Measurements from ENCODE around the gene TSPAN18. TPM values are rescaled to one million over a fixed set of nuclear protein-coding genes. Genes with fewer than 3 reads are reported as not detected.

Gene TSPAN18
- total RNA-seq, 4 donors from 2014 or later, result 3.6 to 12.4 (median 8.2) TPM

DNA sequence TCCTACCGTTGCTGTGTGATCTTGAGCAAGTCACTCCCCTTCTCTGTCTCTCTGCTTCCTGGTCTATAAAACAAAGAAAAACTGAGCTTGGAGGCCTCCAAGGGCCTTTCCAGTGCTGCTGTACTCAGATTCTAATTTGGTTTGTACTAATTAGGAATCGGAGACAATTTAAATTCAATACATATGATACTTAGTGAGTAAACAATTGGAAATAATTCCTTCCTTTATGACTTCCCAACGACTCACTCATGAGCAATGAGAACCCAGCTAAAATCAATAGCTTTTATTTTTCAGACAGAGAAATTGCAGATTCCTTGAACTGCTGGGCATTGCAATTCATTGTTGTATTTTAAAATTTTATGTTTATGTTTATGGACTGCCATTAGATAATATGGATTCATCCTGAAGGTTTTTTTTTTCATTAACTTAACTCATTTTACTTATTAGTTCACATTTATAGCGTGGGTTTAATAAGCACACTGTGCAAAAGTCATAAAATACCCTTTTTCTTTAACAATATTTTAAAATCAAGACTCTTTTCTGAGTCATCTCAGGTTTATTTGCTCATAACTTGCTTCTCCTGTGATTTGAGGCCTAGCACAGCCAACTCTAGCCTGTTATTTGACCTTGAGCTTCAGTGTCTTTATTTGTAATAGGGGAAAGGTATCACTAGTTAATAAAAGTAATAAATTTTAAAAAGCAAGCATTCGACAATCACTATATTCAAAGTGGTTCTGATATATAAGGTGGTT lies 128.2 kb downstream of the TSPAN18 start:
- intact Hi-C loops (cut with DNase I), result no loop called here
- H3K36me3 ChIP-seq, result no peaks in the 10 kb centered on the region
- no peak for DNase-seq
- H3K27me3 ChIP-seq, result no peaks in the 10 kb centered on the region
- H3K9me3 ChIP-seq, result no peaks in the 10 kb centered on the region
- TF ChIP-seq POLR2A (IDR thresholded peaks at IDR 0.05) (no peak), CTCF (IDR thresholded peaks at IDR 0.05) (no peak)
- WGBS, 2 donors, result 92 to 94% methylated on average over 5 of the region's 5 CpGs
- H3K4me3 ChIP-seq (replicated peaks in 1 of 3), result no peak overlapping the region
- H3K27ac ChIP-seq, result no peak overlapping the region
- peaks cover 0 to 16% of the 10 kb centered on the region in 2 donors for H3K4me1 ChIP-seq

DNA sequence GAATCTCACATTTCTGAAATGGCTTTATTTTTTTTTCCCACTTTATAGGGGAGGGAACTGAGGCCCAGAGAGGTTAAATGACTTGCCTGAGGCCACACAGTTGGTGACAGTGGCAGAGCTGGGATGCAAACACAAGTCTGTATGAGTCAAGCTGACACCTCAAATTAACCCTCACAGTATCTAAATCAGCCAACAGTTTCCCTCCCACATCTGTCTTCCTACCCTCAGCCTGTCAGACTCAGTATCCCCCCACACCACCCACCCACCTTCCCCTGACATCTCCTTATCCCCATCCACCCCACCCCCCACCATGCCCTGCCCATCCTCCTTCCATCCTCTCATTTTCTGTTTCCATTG lies 128.7 kb downstream of the TSPAN18 start:
- Histone ChIP-seq H3K9me3 (no peaks in the 10 kb centered on the region), H3K27me3 (no peaks in the 10 kb centered on the region), H3K4me3 (replicated peaks in 1 of 3) (no peak overlapping the region), H3K4me1 (peaks cover 0 to 14% of the 10 kb centered on the region in 2 donors), H3K27ac (no peak overlapping the region), H3K36me3 (no peaks in the 10 kb centered on the region)
- intact Hi-C loops (cut with DNase I), result no loop called here
- no peak for DNase-seq
- TF ChIP-seq CTCF (IDR thresholded peaks at IDR 0.05), result no peak
- TF ChIP-seq POLR2A (IDR thresholded peaks at IDR 0.05), result no peak

DNA sequence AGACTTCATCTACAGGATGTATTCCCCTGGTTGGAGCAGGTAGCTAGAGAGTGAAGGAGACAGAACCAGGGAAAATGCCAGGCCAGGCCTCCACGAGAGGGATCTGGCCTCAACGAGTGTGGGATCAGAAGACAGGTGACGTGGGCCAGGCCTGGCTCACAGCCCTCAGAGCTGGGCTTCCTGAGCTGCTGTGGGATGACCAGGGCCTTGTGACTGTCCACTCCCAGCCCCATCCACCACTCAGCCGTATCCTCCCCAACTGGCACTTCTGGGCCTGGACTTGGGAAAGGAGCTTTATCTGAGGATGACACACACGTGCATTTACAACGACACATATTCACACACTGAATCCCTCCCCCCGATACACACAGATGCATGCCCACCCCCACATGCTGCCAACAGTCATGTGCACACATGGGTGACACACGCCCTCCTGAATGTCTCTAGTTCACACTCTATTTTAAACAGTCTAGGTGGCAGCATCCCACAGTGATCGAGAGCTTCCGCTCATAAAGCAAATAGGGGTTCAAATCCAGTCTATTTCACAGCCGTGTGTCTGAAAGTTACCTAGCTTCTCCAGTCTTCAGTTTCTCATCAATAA lies 130.8 kb downstream of the TSPAN18 start:
- no peak for TF ChIP-seq CTCF (IDR thresholded peaks at IDR 0.05)
- TF ChIP-seq POLR2A (IDR thresholded peaks at IDR 0.05), result no peak
- Histone ChIP-seq H3K4me1 (peaks cover 0 to 17% of the 10 kb centered on the region in 2 donors), H3K4me3 (replicated peaks in 1 of 3) (no peak overlapping the region), H3K27ac (no peak overlapping the region), H3K36me3 (no peaks in the 10 kb centered on the region), H3K27me3 (no peaks in the 10 kb centered on the region), H3K9me3 (no peaks in the 10 kb centered on the region)
- DNase-seq, result no peak
- WGBS, 2 donors, result 95 to 97% methylated on average over 11 of the region's 11 CpGs
- intact Hi-C loops (cut with DNase I), result no loop called here

DNA sequence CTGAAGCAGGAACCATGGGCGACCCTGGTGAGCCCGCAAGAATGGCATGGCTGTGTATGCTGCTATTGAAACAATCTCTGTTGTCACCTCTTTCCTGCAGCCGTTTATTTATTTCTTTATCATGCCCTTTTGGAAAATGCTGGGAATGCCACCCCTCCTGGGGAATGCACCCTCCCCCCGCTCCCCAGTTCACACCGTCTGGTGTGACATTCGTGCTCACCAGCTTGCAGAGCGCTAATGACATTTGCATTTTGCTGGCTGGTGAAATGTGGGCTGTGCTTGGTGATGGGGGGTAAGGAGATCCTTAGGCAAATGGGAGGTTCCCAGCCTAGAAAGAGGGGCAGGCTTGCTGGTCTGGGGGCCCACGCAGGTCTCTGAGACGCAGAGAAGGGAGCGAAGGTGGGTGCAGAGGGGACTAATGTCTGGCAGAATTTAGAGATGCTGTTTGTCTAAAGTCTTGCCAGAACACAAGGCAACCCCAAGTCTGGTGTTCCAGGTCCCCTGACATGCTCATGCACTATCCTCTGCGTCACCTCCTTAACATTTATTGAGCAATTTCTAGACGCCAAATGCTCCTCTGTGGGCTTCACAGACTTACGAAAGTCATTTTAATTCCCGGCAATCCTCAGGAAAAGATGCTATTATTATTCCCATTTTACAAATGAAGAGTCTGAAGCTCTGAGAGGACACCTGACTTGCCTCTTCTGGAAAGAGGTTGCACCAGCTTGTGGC lies 132.2 kb downstream of the TSPAN18 start:
- intact Hi-C loops (cut with DNase I), result no loop called here
- Histone ChIP-seq H3K27ac (no peak overlapping the region), H3K9me3 (no peaks in the 10 kb centered on the region), H3K4me3 (replicated peaks in 1 of 3) (no peak overlapping the region), H3K4me1 (peaks cover 0 to 14% of the 10 kb centered on the region in 2 donors), H3K36me3 (no peaks in the 10 kb centered on the region), H3K27me3 (no peaks in the 10 kb centered on the region)
- no peak for TF ChIP-seq POLR2A (IDR thresholded peaks at IDR 0.05)
- TF ChIP-seq CTCF (IDR thresholded peaks at IDR 0.05), result no peak
- WGBS, 2 donors, result 87 to 90% methylated on average over 14 of the region's 14 CpGs
- no peak for DNase-seq

DNA sequence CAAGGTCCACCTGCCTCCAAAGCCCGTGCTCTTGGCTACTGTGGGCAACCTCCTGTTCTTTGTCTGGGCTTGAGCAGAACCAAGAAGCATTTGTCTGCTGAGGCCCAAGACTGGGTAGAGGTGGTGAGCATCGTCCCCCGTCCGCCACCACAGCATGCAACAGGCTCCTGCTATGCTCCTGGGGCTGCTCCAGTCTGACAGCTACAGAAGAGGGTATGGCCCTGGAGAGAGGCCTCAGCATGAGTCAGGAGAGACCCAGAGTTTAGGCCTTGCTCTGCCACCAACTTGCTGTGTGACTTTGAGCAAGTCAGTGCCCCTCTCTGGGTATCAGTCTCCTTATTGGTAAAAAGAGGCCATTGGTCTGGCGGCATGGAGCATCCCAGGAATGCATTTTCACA lies 132.8 kb downstream of the TSPAN18 start:
- intact Hi-C loops (cut with DNase I), result no loop called here
- WGBS, 2 donors, result 93 to 96% methylated on average over 2 to 5 of the region's 5 CpGs
- no peaks in the 10 kb centered on the region for H3K9me3 ChIP-seq
- TF ChIP-seq CTCF (IDR thresholded peaks at IDR 0.05) (no peak), POLR2A (IDR thresholded peaks at IDR 0.05) (no peak)
- H3K4me1 ChIP-seq, result peaks cover 0 to 9% of the 10 kb centered on the region in 2 donors
- no peak overlapping the region for H3K27ac ChIP-seq
- no peaks in the 10 kb centered on the region for H3K27me3 ChIP-seq
- no peak overlapping the region for H3K4me3 ChIP-seq (replicated peaks in 1 of 3)
- H3K36me3 ChIP-seq, result no peaks in the 10 kb centered on the region
- DNase-seq, result no peak

Measured in thyroid gland (tissue), 4 donors.